Thyroid gland (tissue), 4 donors: ENCODE results near the gene SLAMF8.

ENCODE experiments used
- POLR2A ChIP-seq, 2 donors: fragments of 450-650 bp; IDR thresholded peaks; one replicate each; pipeline ENCODE4 v1.6.1; 2017; ENCODE audit warnings: antibody characterized with exemption in 2 of 2, mild to moderate bottlenecking in 2 of 2, moderate library complexity in 1 of 2
- TF ChIP-seq, protein P1 (sequence below), 6 experiments: fragments of 200-600 bp in 3 of 6; fragments of 450-650 bp in 3 of 6; sonication (generic) in 3 of 6; IDR thresholded peaks; one replicate each; pipeline ENCODE4 v1.5.1; 2016 to 2019; ENCODE audit warnings: antibody characterized with exemption in 6 of 6, mild to moderate bottlenecking in 2 of 6, inconsistent platforms in 1 of 6, moderate library complexity in 1 of 6

DNA sequence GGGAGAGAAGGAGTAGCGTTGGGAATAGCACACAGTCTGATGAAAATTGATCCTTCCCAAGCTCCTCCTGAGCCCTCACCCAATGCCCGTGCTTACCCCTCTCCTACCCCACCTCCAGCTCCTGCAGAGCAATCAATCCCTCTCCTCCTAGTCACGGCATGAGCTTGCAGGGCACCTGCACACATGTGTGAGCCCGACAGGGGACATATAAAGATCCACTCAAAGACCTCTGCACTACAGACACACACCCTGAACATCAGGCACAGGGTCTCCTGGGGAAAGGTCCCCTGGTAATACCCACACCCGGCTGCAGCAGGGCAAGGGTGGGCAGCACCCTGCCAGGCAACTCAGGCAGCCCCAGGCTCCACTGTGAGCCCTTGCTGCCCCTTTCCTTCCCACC is 35.4 kb downstream of the SLAMF8 start:
- TF ChIP-seq, protein P1, sequence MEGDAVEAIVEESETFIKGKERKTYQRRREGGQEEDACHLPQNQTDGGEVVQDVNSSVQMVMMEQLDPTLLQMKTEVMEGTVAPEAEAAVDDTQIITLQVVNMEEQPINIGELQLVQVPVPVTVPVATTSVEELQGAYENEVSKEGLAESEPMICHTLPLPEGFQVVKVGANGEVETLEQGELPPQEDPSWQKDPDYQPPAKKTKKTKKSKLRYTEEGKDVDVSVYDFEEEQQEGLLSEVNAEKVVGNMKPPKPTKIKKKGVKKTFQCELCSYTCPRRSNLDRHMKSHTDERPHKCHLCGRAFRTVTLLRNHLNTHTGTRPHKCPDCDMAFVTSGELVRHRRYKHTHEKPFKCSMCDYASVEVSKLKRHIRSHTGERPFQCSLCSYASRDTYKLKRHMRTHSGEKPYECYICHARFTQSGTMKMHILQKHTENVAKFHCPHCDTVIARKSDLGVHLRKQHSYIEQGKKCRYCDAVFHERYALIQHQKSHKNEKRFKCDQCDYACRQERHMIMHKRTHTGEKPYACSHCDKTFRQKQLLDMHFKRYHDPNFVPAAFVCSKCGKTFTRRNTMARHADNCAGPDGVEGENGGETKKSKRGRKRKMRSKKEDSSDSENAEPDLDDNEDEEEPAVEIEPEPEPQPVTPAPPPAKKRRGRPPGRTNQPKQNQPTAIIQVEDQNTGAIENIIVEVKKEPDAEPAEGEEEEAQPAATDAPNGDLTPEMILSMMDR (IDR thresholded peaks at IDR 0.05) = no peak
- no peak for TF ChIP-seq POLR2A (IDR thresholded peaks at IDR 0.05)
